ENCODE results near the gene FAM241A.

DNA sequence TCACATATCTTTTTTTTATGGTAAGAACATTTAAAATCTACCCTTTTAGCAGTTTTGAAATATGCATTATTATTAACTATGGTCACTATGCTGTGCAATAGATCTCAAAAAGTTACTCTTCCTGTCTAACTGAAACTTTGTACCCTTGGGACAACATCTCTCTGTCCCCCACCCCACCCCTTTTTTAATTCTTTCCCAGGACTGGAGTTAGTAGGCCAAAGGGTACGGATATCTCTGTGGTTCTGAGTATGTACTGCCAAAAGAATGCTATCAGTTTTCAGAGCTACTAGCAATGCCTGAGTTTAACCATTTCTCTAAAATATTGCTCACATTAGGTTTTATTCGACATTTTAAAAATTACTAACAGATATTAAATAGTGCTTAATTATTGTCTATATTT lies 4.7 kb upstream of the FAM241A start:
- TF ChIP-seq, protein P1, sequence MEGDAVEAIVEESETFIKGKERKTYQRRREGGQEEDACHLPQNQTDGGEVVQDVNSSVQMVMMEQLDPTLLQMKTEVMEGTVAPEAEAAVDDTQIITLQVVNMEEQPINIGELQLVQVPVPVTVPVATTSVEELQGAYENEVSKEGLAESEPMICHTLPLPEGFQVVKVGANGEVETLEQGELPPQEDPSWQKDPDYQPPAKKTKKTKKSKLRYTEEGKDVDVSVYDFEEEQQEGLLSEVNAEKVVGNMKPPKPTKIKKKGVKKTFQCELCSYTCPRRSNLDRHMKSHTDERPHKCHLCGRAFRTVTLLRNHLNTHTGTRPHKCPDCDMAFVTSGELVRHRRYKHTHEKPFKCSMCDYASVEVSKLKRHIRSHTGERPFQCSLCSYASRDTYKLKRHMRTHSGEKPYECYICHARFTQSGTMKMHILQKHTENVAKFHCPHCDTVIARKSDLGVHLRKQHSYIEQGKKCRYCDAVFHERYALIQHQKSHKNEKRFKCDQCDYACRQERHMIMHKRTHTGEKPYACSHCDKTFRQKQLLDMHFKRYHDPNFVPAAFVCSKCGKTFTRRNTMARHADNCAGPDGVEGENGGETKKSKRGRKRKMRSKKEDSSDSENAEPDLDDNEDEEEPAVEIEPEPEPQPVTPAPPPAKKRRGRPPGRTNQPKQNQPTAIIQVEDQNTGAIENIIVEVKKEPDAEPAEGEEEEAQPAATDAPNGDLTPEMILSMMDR (IDR thresholded peaks at IDR 0.05), result no peak
- no peak for TF ChIP-seq POLR2A (IDR thresholded peaks at IDR 0.05)

All from testis (tissue), 2 donors.